Measurements from ENCODE around the gene FAM171A2. TPM values are rescaled to one million over a fixed set of nuclear protein-coding genes. Genes with fewer than 3 reads are reported as not detected.

Gene FAM171A2
- total RNA-seq, 1 donor from 2014 or later = 38.6 TPM

GRCh38 chr17:44362459-44362948 is 1.1 kb downstream of the FAM171A2 start:
- Histone ChIP-seq H3K36me3 (ENCODE audit: control insufficient read depth in 3 of 3, insufficient read depth in 3 of 3, low read length in 3 of 3) (no peaks in the 10 kb centered on the region), H3K4me3 (ENCODE audit: low read length in 3 of 3) (no peak overlapping the region), H3K9ac (ENCODE audit: low read depth in 1 of 3, low read length in 3 of 3) (no peak overlapping the region), H3K27me3 (ENCODE audit: control insufficient read depth in 3 of 3, insufficient read depth in 3 of 3, low read length in 3 of 3) (peaks cover 6 to 26% (median 18%) of the 10 kb centered on the region in 3 donors), H3K4me1 (ENCODE audit: control insufficient read depth in 3 of 3, insufficient read depth in 3 of 3, low read length in 3 of 3) (peaks cover 0 to 5% (median 0%) of the 10 kb centered on the region in 3 donors), H3K27ac (ENCODE audit: low read depth, low read length) (no peak overlapping the region), H3K9me3 (ENCODE audit: control insufficient read depth in 3 of 3, low read length in 3 of 3) (no peaks in the 10 kb centered on the region)

- H3K4me1 ChIP-seq (ENCODE audit: control insufficient read depth in 3 of 3, insufficient read depth in 3 of 3, low read length in 3 of 3) = peaks cover 0 to 5% (median 0%) of the 10 kb centered on the region in 3 donors
- no peak overlapping the region for H3K9ac ChIP-seq (ENCODE audit: low read depth in 1 of 3, low read length in 3 of 3)
- H3K27me3 ChIP-seq (ENCODE audit: control insufficient read depth in 3 of 3, insufficient read depth in 3 of 3, low read length in 3 of 3) = peaks cover 4 to 23% (median 18%) of the 10 kb centered on the region in 3 donors
- no peak overlapping the region for H3K27ac ChIP-seq (ENCODE audit: low read depth, low read length)
- no peak overlapping the region for H3K4me3 ChIP-seq (ENCODE audit: low read length in 3 of 3)
- no peaks in the 10 kb centered on the region for H3K9me3 ChIP-seq (ENCODE audit: control insufficient read depth in 3 of 3, low read length in 3 of 3)
- H3K36me3 ChIP-seq (ENCODE audit: control insufficient read depth in 3 of 3, insufficient read depth in 3 of 3, low read length in 3 of 3) = no peaks in the 10 kb centered on the region
Observed at GRCh38 chr17:44361292-44362260, 2.1 kb downstream of the FAM171A2 start.

- Histone ChIP-seq H3K4me3 (ENCODE audit: low read length in 3 of 3) (no peak overlapping the region), H3K27me3 (ENCODE audit: control insufficient read depth in 3 of 3, insufficient read depth in 3 of 3, low read length in 3 of 3) (peaks cover 0 to 20% (median 18%) of the 10 kb centered on the region in 3 donors), H3K36me3 (ENCODE audit: control insufficient read depth in 3 of 3, insufficient read depth in 3 of 3, low read length in 3 of 3) (no peaks in the 10 kb centered on the region), H3K9me3 (ENCODE audit: control insufficient read depth in 3 of 3, low read length in 3 of 3) (no peaks in the 10 kb centered on the region), H3K4me1 (ENCODE audit: control insufficient read depth in 3 of 3, insufficient read depth in 3 of 3, low read length in 3 of 3) (peaks cover 0 to 5% (median 0%) of the 10 kb centered on the region in 3 donors), H3K9ac (ENCODE audit: low read depth in 1 of 3, low read length in 3 of 3) (no peak overlapping the region), H3K27ac (ENCODE audit: low read depth, low read length) (no peak overlapping the region)
Observed at GRCh38 chr17:44360826-44361225, 2.8 kb downstream of the FAM171A2 start.

- no peaks in the 10 kb centered on the region for H3K9me3 ChIP-seq (ENCODE audit: control insufficient read depth in 3 of 3, low read length in 3 of 3)
- H3K9ac ChIP-seq (ENCODE audit: low read depth in 1 of 3, low read length in 3 of 3) = no peak overlapping the region
- peaks cover 0 to 21% (median 18%) of the 10 kb centered on the region in 3 donors for H3K27me3 ChIP-seq (ENCODE audit: control insufficient read depth in 3 of 3, insufficient read depth in 3 of 3, low read length in 3 of 3)
- H3K36me3 ChIP-seq (ENCODE audit: control insufficient read depth in 3 of 3, insufficient read depth in 3 of 3, low read length in 3 of 3) = no peaks in the 10 kb centered on the region
- peaks cover 0 to 5% (median 0%) of the 10 kb centered on the region in 3 donors for H3K4me1 ChIP-seq (ENCODE audit: control insufficient read depth in 3 of 3, insufficient read depth in 3 of 3, low read length in 3 of 3)
- H3K4me3 ChIP-seq (ENCODE audit: low read length in 3 of 3) = no peak overlapping the region
- H3K27ac ChIP-seq (ENCODE audit: low read depth, low read length) = no peak overlapping the region
Observed at GRCh38 chr17:44360144-44360533, 3.5 kb downstream of the FAM171A2 start.

GRCh38 chr17:44359458-44360143 is 4.1 kb downstream of the FAM171A2 start:
- Histone ChIP-seq H3K27me3 (ENCODE audit: control insufficient read depth in 3 of 3, insufficient read depth in 3 of 3, low read length in 3 of 3) (peaks cover 0 to 20% (median 18%) of the 10 kb centered on the region in 3 donors), H3K4me3 (ENCODE audit: low read length in 3 of 3) (no peak overlapping the region), H3K9me3 (ENCODE audit: control insufficient read depth in 3 of 3, low read length in 3 of 3) (no peaks in the 10 kb centered on the region), H3K9ac (ENCODE audit: low read depth in 1 of 3, low read length in 3 of 3) (no peak overlapping the region), H3K27ac (ENCODE audit: low read depth, low read length) (no peak overlapping the region), H3K36me3 (ENCODE audit: control insufficient read depth in 3 of 3, insufficient read depth in 3 of 3, low read length in 3 of 3) (no peaks in the 10 kb centered on the region), H3K4me1 (ENCODE audit: control insufficient read depth in 3 of 3, insufficient read depth in 3 of 3, low read length in 3 of 3) (peaks cover 0 to 5% (median 0%) of the 10 kb centered on the region in 3 donors)

GRCh38 chr17:44359006-44359405 is 4.6 kb downstream of the FAM171A2 start:
- Histone ChIP-seq H3K9me3 (ENCODE audit: control insufficient read depth in 3 of 3, low read length in 3 of 3) (no peaks in the 10 kb centered on the region), H3K4me1 (ENCODE audit: control insufficient read depth in 3 of 3, insufficient read depth in 3 of 3, low read length in 3 of 3) (peaks cover 0 to 4% (median 0%) of the 10 kb centered on the region in 3 donors), H3K9ac (ENCODE audit: low read depth in 1 of 3, low read length in 3 of 3) (no peak overlapping the region), H3K36me3 (ENCODE audit: control insufficient read depth in 3 of 3, insufficient read depth in 3 of 3, low read length in 3 of 3) (no peaks in the 10 kb centered on the region), H3K4me3 (ENCODE audit: low read length in 3 of 3) (no peak overlapping the region), H3K27me3 (ENCODE audit: control insufficient read depth in 3 of 3, insufficient read depth in 3 of 3, low read length in 3 of 3) (peaks cover 0 to 19% (median 18%) of the 10 kb centered on the region in 3 donors), H3K27ac (ENCODE audit: low read depth, low read length) (no peak overlapping the region)

GRCh38 chr17:44358066-44358465 is 5.6 kb downstream of the FAM171A2 start:
- Histone ChIP-seq H3K27ac (ENCODE audit: low read depth, low read length) (no peak overlapping the region), H3K4me3 (ENCODE audit: low read length in 3 of 3) (no peak overlapping the region), H3K9ac (ENCODE audit: low read depth in 1 of 3, low read length in 3 of 3) (no peak overlapping the region), H3K27me3 (ENCODE audit: control insufficient read depth in 3 of 3, insufficient read depth in 3 of 3, low read length in 3 of 3) (peaks cover 0 to 18% (median 18%) of the 10 kb centered on the region in 3 donors), H3K4me1 (ENCODE audit: control insufficient read depth in 3 of 3, insufficient read depth in 3 of 3, low read length in 3 of 3) (peaks cover 0 to 2% (median 0%) of the 10 kb centered on the region in 3 donors), H3K36me3 (ENCODE audit: control insufficient read depth in 3 of 3, insufficient read depth in 3 of 3, low read length in 3 of 3) (peaks cover 0 to under 1% (median 0%) of the 10 kb centered on the region in 3 donors), H3K9me3 (ENCODE audit: control insufficient read depth in 3 of 3, low read length in 3 of 3) (no peaks in the 10 kb centered on the region)

- Histone ChIP-seq H3K4me1 (ENCODE audit: control insufficient read depth in 3 of 3, insufficient read depth in 3 of 3, low read length in 3 of 3) (no peaks in the 10 kb centered on the region), H3K36me3 (ENCODE audit: control insufficient read depth in 3 of 3, insufficient read depth in 3 of 3, low read length in 3 of 3) (peaks cover 16 to 19% (median 17%) of the 10 kb centered on the region in 3 donors), H3K27me3 (ENCODE audit: control insufficient read depth in 3 of 3, insufficient read depth in 3 of 3, low read length in 3 of 3) (peaks cover 0 to 14% (median 8%) of the 10 kb centered on the region in 3 donors), H3K27ac (ENCODE audit: low read depth, low read length) (no peak overlapping the region), H3K9me3 (ENCODE audit: control insufficient read depth in 3 of 3, low read length in 3 of 3) (no peaks in the 10 kb centered on the region), H3K9ac (ENCODE audit: low read depth in 1 of 3, low read length in 3 of 3) (no peak overlapping the region), H3K4me3 (ENCODE audit: low read length in 3 of 3) (no peak overlapping the region)
Observed at GRCh38 chr17:44356241-44356640, 7.4 kb downstream of the FAM171A2 start.

GRCh38 chr17:44355642-44356099 is 8.0 kb downstream of the FAM171A2 start:
- no peak overlapping the region for H3K9ac ChIP-seq (ENCODE audit: low read depth in 1 of 3, low read length in 3 of 3)
- no peak overlapping the region for H3K27ac ChIP-seq (ENCODE audit: low read depth, low read length)
- peaks cover 22 to 24% (median 22%) of the 10 kb centered on the region in 3 donors for H3K36me3 ChIP-seq (ENCODE audit: control insufficient read depth in 3 of 3, insufficient read depth in 3 of 3, low read length in 3 of 3)
- H3K4me1 ChIP-seq (ENCODE audit: control insufficient read depth in 3 of 3, insufficient read depth in 3 of 3, low read length in 3 of 3) = no peaks in the 10 kb centered on the region
- H3K9me3 ChIP-seq (ENCODE audit: control insufficient read depth in 3 of 3, low read length in 3 of 3) = no peaks in the 10 kb centered on the region
- H3K27me3 ChIP-seq (ENCODE audit: control insufficient read depth in 3 of 3, insufficient read depth in 3 of 3, low read length in 3 of 3) = peaks cover 0 to 10% (median 4%) of the 10 kb centered on the region in 3 donors
- H3K4me3 ChIP-seq (ENCODE audit: low read length in 3 of 3) = no peak overlapping the region

Data from skeletal muscle tissue (tissue), 4 donors.